ENCODE data around the gene COG5.

Gene COG5

GRCh38 chr7:107354640-107355039, 209.1 kb downstream of the COG5 start:
- POLR2A ChIA-PET, result no interaction called here
- Histone ChIP-seq H3K36me3 (ENCODE audit: control insufficient read depth in 2 of 2, insufficient read depth in 1 of 2, low read length in 2 of 2) (peaks cover 0 to 6% of the 10 kb centered on the region in 2 experiments; a peak in 1 of 3 replicates), H3K4me1 (ENCODE audit: control insufficient read depth, insufficient read depth, low read length) (no peaks in the 10 kb centered on the region), H3K27ac (ENCODE audit: extremely low read depth, low read depth, low read length) (no peak overlapping the region), H3K4me3 (ENCODE audit: low read depth, low read length) (no peak overlapping the region), H3K9me3 (ENCODE audit: control insufficient read depth, insufficient read depth, low read depth, low read length) (no peaks in the 10 kb centered on the region)
- TF ChIP-seq ZNF16 (tag by site-specific recombination; IDR thresholded peaks at IDR 0.05; ENCODE audit: low read depth) (no peak), ZBTB21 (tag by site-specific recombination; IDR thresholded peaks at IDR 0.05) (no peak), PBX3 (CRISPR knock-in tag; IDR thresholded peaks at IDR 0.05) (no peak), ZNF626 (tag by site-specific recombination; IDR thresholded peaks at IDR 0.05) (no peak), ZNF155 (tag by site-specific recombination; IDR thresholded peaks at IDR 0.05) (no peak), YY1 (tag by site-specific recombination; IDR thresholded peaks at IDR 0.05) (no peak), ZNF280C (tag by site-specific recombination; IDR thresholded peaks at IDR 0.05) (no peak), PRDM4 (tag by site-specific recombination; IDR thresholded peaks at IDR 0.05) (no peak), YY2 (tag by site-specific recombination; IDR thresholded peaks at IDR 0.05) (no peak)
- CTCF ChIA-PET, result no interaction called here

- Histone ChIP-seq H3K4me3 (ENCODE audit: low read depth, low read length) (no peak overlapping the region), H3K27ac (ENCODE audit: extremely low read depth, low read depth, low read length) (no peak overlapping the region), H3K4me1 (ENCODE audit: control insufficient read depth, insufficient read depth, low read length) (no peaks in the 10 kb centered on the region), H3K9me3 (ENCODE audit: control insufficient read depth, insufficient read depth, low read depth, low read length) (no peaks in the 10 kb centered on the region), H3K36me3 (ENCODE audit: control insufficient read depth in 2 of 2, insufficient read depth in 1 of 2, low read length in 2 of 2) (no peaks in the 10 kb centered on the region)
- ChIA-PET POLR2A (no interaction called here), CTCF (interaction anchor here (0.6 kb wide), 1 partner anchor 464 kb away, joined by 3 read pairs; no protein-coding TSS in a partner anchor)
- TF ChIP-seq YY1 (tag by site-specific recombination; IDR thresholded peaks at IDR 0.05) (no peak), ZNF561 (tag by site-specific recombination; IDR thresholded peaks at IDR 0.05; ENCODE audit: borderline replicate concordance) (no peak)
Observed at GRCh38 chr7:107353701-107354100, 210.0 kb downstream of the COG5 start.

- ChIA-PET POLR2A (no interaction called here), CTCF (no interaction called here)
- Histone ChIP-seq H3K4me3 (ENCODE audit: low read depth, low read length) (no peak overlapping the region), H3K36me3 (ENCODE audit: control insufficient read depth in 2 of 2, insufficient read depth in 1 of 2, low read length in 2 of 2) (no peaks in the 10 kb centered on the region), H3K27ac (ENCODE audit: extremely low read depth, low read depth, low read length) (no peak overlapping the region), H3K9me3 (ENCODE audit: control insufficient read depth, insufficient read depth, low read depth, low read length) (no peaks in the 10 kb centered on the region), H3K4me1 (ENCODE audit: control insufficient read depth, insufficient read depth, low read length) (no peaks in the 10 kb centered on the region)
- TF ChIP-seq ZNF623 (tag by site-specific recombination; IDR thresholded peaks at IDR 0.05) (no peak), ZNF701 (tag by site-specific recombination; IDR thresholded peaks at IDR 0.05) (no peak)
Observed at GRCh38 chr7:107345898-107346297, 217.8 kb downstream of the COG5 start.

GRCh38 chr7:107344799-107345198, 218.9 kb downstream of the COG5 start:
- H3K4me1 ChIP-seq (ENCODE audit: control insufficient read depth, insufficient read depth, low read length), result no peaks in the 10 kb centered on the region
- no peak overlapping the region for H3K4me3 ChIP-seq (ENCODE audit: low read depth, low read length)
- POLR2A ChIA-PET, result no interaction called here
- H3K27ac ChIP-seq (ENCODE audit: extremely low read depth, low read depth, low read length), result no peak overlapping the region
- CTCF ChIA-PET, result interaction anchor here (0.6 kb wide), 1 partner anchor 190 kb away, joined by 3 read pairs; no protein-coding TSS in a partner anchor
- no peaks in the 10 kb centered on the region for H3K9me3 ChIP-seq (ENCODE audit: control insufficient read depth, insufficient read depth, low read depth, low read length)
- no peaks in the 10 kb centered on the region for H3K36me3 ChIP-seq (ENCODE audit: control insufficient read depth in 2 of 2, insufficient read depth in 1 of 2, low read length in 2 of 2)
- no peak for TF ChIP-seq ZNF692 (tag by site-specific recombination; IDR thresholded peaks at IDR 0.05)
- TF ChIP-seq ZNF530 (tag by site-specific recombination; IDR thresholded peaks at IDR 0.05; ENCODE audit: low read depth), result no peak
- no peak for TF ChIP-seq PATZ1 (tag by site-specific recombination; IDR thresholded peaks at IDR 0.05)
- no peak for TF ChIP-seq ZFP37 (tag by site-specific recombination; IDR thresholded peaks at IDR 0.05)

All from HEK293 (cell line).